H9 (cell line): ENCODE data around the gene DYNC1H1. TPM values are rescaled to one million over a fixed set of nuclear protein-coding genes. Genes with fewer than 3 reads are reported as not detected.

ENCODE experiments used
- DNase-seq: peaks from one replicate; pipeline ENCODE4 v3.0.0-alpha.2; 2017
- H2AFZ ChIP-seq: one replicate; pipeline ENCODE4 v1.6.1; 2013; ENCODE audit warnings: mild to moderate bottlenecking, low read length, control low read depth, moderate library complexity
- H2AK5ac ChIP-seq: 2 replicates; pipeline ENCODE4 v1.6.1; 2013; ENCODE audit warnings: low read length, control low read depth, mixed read lengths; ENCODE audit not compliant: insufficient read length
- H2BK120ac ChIP-seq: one replicate; pipeline ENCODE4 v1.6.1; 2013; ENCODE audit warnings: low read depth, mild to moderate bottlenecking, low read length, control low read depth, inconsistent platforms; ENCODE audit not compliant: poor library complexity, severe bottlenecking
- H2BK12ac ChIP-seq: 2 replicates; pipeline ENCODE4 v1.6.1; 2013; ENCODE audit warnings: low read length, control low read depth, mixed read lengths, low read depth; ENCODE audit not compliant: insufficient read length
- H2BK15ac ChIP-seq: 2 replicates; pipeline ENCODE4 v1.6.1; 2013; ENCODE audit warnings: low read depth, low read length, control low read depth
- H2BK20ac ChIP-seq: one replicate; pipeline ENCODE4 v1.6.1; 2013; ENCODE audit warnings: low read depth, mild to moderate bottlenecking, low read length, control low read depth, inconsistent platforms; ENCODE audit not compliant: poor library complexity, severe bottlenecking
- H2BK5ac ChIP-seq: 2 replicates; pipeline ENCODE4 v1.6.1; 2013; ENCODE audit warnings: low read length, control low read depth, mixed read lengths; ENCODE audit not compliant: insufficient read length
- H3K14ac ChIP-seq: 2 replicates; pipeline ENCODE4 v1.6.1; 2013; ENCODE audit warnings: low read length, control low read depth; ENCODE audit not compliant: insufficient read depth
- H3K18ac ChIP-seq: 2 replicates; pipeline ENCODE4 v1.6.1; 2013; ENCODE audit warnings: low read depth, mild to moderate bottlenecking, mixed read lengths, low read length, control low read depth; ENCODE audit not compliant: insufficient read length
- H3K23ac ChIP-seq: 2 replicates; pipeline ENCODE4 v1.6.1; 2013; ENCODE audit warnings: low read length, control low read depth, mixed read lengths, low read depth; ENCODE audit not compliant: insufficient read length
- H3K23me2 ChIP-seq: 2 replicates; pipeline ENCODE4 v1.6.1; 2013; ENCODE audit warnings: low read depth, mild to moderate bottlenecking, mixed read lengths, low read length, control low read depth; ENCODE audit not compliant: insufficient read length, poor library complexity, severe bottlenecking
- H3K27ac ChIP-seq: 2 replicates; pipeline ENCODE4 v1.5.1; 2013; ENCODE audit warnings: low read length, control low read depth, mixed read lengths, low read depth; ENCODE audit not compliant: insufficient read length
- H3K27me3 ChIP-seq: 2 replicates; pipeline ENCODE4 v1.6.1; 2013; ENCODE audit warnings: low read length, control low read depth, inconsistent platforms; ENCODE audit not compliant: insufficient read depth
- H3K4ac ChIP-seq: 2 replicates; pipeline ENCODE4 v1.6.1; 2013; ENCODE audit warnings: low read depth, mild to moderate bottlenecking, control low read depth, inconsistent platforms, low read length, moderate library complexity
- H3K4me1 ChIP-seq: 2 replicates; pipeline ENCODE4 v1.6.1; 2013; ENCODE audit warnings: low read length, control low read depth, inconsistent platforms; ENCODE audit not compliant: insufficient read depth
- H3K4me2 ChIP-seq: 2 replicates; pipeline ENCODE4 v1.6.1; 2013; ENCODE audit warnings: low read length, control low read depth, mixed read lengths; ENCODE audit not compliant: insufficient read length, insufficient read depth
- H3K56ac ChIP-seq: 2 replicates; pipeline ENCODE4 v1.6.1; 2013; ENCODE audit warnings: low read depth, mild to moderate bottlenecking, mixed read lengths, low read length, control low read depth; ENCODE audit not compliant: insufficient read length
- H3K79me1 ChIP-seq: 2 replicates; pipeline ENCODE4 v1.6.1; 2013; ENCODE audit warnings: low read depth, mild to moderate bottlenecking, moderate library complexity, low read length, control low read depth, inconsistent platforms; ENCODE audit not compliant: insufficient read depth, poor library complexity, severe bottlenecking
- H3K79me2 ChIP-seq: 2 replicates; pipeline ENCODE4 v1.6.1; 2013; ENCODE audit warnings: low read length, control low read depth, inconsistent platforms; ENCODE audit not compliant: insufficient read depth
- H3K9ac ChIP-seq: 2 replicates; pipeline ENCODE4 v1.6.1; 2013; ENCODE audit warnings: low read length, control low read depth, mixed read lengths; ENCODE audit not compliant: insufficient read length; ENCODE audit errors: extremely low read depth
- H3K9me3 ChIP-seq: one replicate; pipeline ENCODE4 v1.6.1; 2013; ENCODE audit warnings: low read depth, low read length, inconsistent platforms; ENCODE audit not compliant: control insufficient read depth
- H3T11ph ChIP-seq: one replicate; pipeline ENCODE4 v1.6.1; 2013; ENCODE audit warnings: mild to moderate bottlenecking, low read length, control low read depth, inconsistent platforms
- H4K20me1 ChIP-seq: one replicate; pipeline ENCODE4 v1.6.1; 2013; ENCODE audit not compliant: control insufficient read depth, insufficient read length, insufficient read depth
- H4K5ac ChIP-seq: 2 replicates; pipeline ENCODE4 v1.6.1; 2013; ENCODE audit warnings: low read depth, mild to moderate bottlenecking, mixed read lengths, low read length, control low read depth; ENCODE audit not compliant: insufficient read length
- H4K8ac ChIP-seq: replicated peaks from 2 replicates; pipeline ENCODE4 v1.6.1; 2013; ENCODE audit warnings: low read length, control low read depth, mixed read lengths, low read depth; ENCODE audit not compliant: insufficient read length
- H4K91ac ChIP-seq: 2 replicates; pipeline ENCODE4 v1.6.1; 2013; ENCODE audit warnings: low read depth, mild to moderate bottlenecking, moderate library complexity, mixed read lengths, low read length, control low read depth; ENCODE audit not compliant: insufficient read length
- H3K27ac Mint-ChIP-seq, 3 experiments: 2 replicates in 2 of 3; 3 replicates in 1 of 3; pipeline ENCODE4 v1.8.0; 2020 to 2021; ENCODE audit warnings: mixed read lengths in 3 of 3, mild to moderate bottlenecking in 1 of 3, moderate library complexity in 1 of 3
- H3K27me3 Mint-ChIP-seq: 2 replicates; pipeline ENCODE4 v1.8.0; 2021; ENCODE audit warnings: low read depth, mild to moderate bottlenecking, moderate library complexity, mixed read lengths
- H3K36me3 Mint-ChIP-seq, 3 experiments: 2 replicates in 2 of 3; 3 replicates in 1 of 3; pipeline ENCODE4 v1.8.0; 2020 to 2021; ENCODE audit warnings: low read depth in 3 of 3, mixed read lengths in 3 of 3; ENCODE audit not compliant: insufficient read depth in 1 of 3
- H3K4me1 Mint-ChIP-seq, 2 experiments: 2 replicates each; pipeline ENCODE4 v1.8.0; 2020; ENCODE audit warnings: mixed read lengths in 2 of 2
- H3K4me3 Mint-ChIP-seq, 2 experiments: 2 replicates in 1 of 2; 3 replicates in 1 of 2; pipeline ENCODE4 v1.8.0; 2020 to 2021; ENCODE audit warnings: mild to moderate bottlenecking in 2 of 2, mixed read lengths in 2 of 2, moderate library complexity in 1 of 2
- H3K9me3 Mint-ChIP-seq, 2 experiments: 2 replicates in 1 of 2; 3 replicates in 1 of 2; pipeline ENCODE4 v1.8.0; 2020; ENCODE audit warnings: mild to moderate bottlenecking in 2 of 2, mixed read lengths in 2 of 2, moderate library complexity in 1 of 2
- CTCF ChIP-seq: fragments of 200-600 bp; sonication (generic); conservative IDR thresholded peaks from 3 replicates; pipeline ENCODE4 v1.8.0; 2021; ENCODE audit warnings: antibody characterized with exemption, mild to moderate bottlenecking
- WGBS: extraction: QIAGEN DNeasy Blood & Tissue Kit; methylation state at CpG from one replicate; pipeline ENCODE4 v1.1.7; 2013; ENCODE audit warnings: missing lambda C conversion rate, low lambda C conversion rate, mixed read lengths; ENCODE audit not compliant: insufficient read length; ENCODE audit errors: extremely low coverage; 5-methylcytosine and 5-hydroxymethylcytosine counted together
- total RNA-seq: library from RNA; stranded (reverse); gene quantifications from 2 replicates; pipeline ENCODE4 v1.2.1, GENCODE V29; 2021

DYNC1H1 gene
- total RNA-seq, 1 experiment from 2014 or later = 359 TPM

- no peaks in the 10 kb centered on the region for H3K27me3 ChIP-seq
- no peak overlapping the region for H3K9ac ChIP-seq
- no peak overlapping the region for H2BK5ac ChIP-seq
- H3K27ac ChIP-seq = no peak overlapping the region
- no peaks in the 10 kb centered on the region for H3K23me2 ChIP-seq
- no peak overlapping the region for H3K4ac ChIP-seq
- H2BK120ac ChIP-seq = no peak overlapping the region
- no peak overlapping the region for H3K4me2 ChIP-seq
- H4K20me1 ChIP-seq = no peaks in the 10 kb centered on the region
- no peaks in the 10 kb centered on the region for H3K79me2 ChIP-seq
- no peak overlapping the region for H3K23ac ChIP-seq
- no peak overlapping the region for H4K5ac ChIP-seq
- no peak overlapping the region for H4K91ac ChIP-seq
- H3K14ac ChIP-seq = no peak overlapping the region
- Mint-ChIP-seq H3K27ac (no peak overlapping the region), H3K36me3 (peaks cover 52 to 89% (median 70%) of the 10 kb centered on the region in 3 experiments; a peak in 6 of 7 replicates), H3K9me3 (no peaks in the 10 kb centered on the region), H3K4me3 (no peak overlapping the region), H3K4me1 (no peaks in the 10 kb centered on the region), H3K27me3 (no peaks in the 10 kb centered on the region)
- H3K79me1 ChIP-seq = no peaks in the 10 kb centered on the region
- H2BK12ac ChIP-seq = no peak overlapping the region
- WGBS = no CpG with 5 or more reads among the region's 9 CpGs
- no peaks in the 10 kb centered on the region for H3K9me3 ChIP-seq
- no peak overlapping the region for H3T11ph ChIP-seq
- H2BK20ac ChIP-seq = no peak overlapping the region
- no peak overlapping the region for H2AK5ac ChIP-seq
- no peak for TF ChIP-seq CTCF
- H3K18ac ChIP-seq = no peak overlapping the region
- H2AFZ ChIP-seq = no peak overlapping the region
- no peaks in the 10 kb centered on the region for H3K4me1 ChIP-seq
- DNase-seq = no peak
- H3K56ac ChIP-seq = no peak overlapping the region
- no peak overlapping the region for H2BK15ac ChIP-seq
- no peak overlapping the region for H4K8ac ChIP-seq
Observed at GRCh38 chr14:102026934-102027333, 62.6 kb downstream of the DYNC1H1 start.
